NOMO-1 treated with dmso at 0.1 percent for 144 hours (cell line): ENCODE data around the gene IFNL3.
"Not testable (repeated sequence)": the region's sequence is repeated elsewhere in the genome, so short reads cannot be mapped to it uniquely, and the experiment has no call there.

Source experiments
- DNase-seq: peaks from one replicate; lab custom pipeline; 2025; ENCODE audit not compliant: unreplicated experiment; lab: John Stamatoyannopoulos, UW

Gene IFNL3

GRCh38 chr19:39218230-39219007 lies 26.4 kb downstream of the IFNL3 start:
- DNase-seq: no peak

DNA sequence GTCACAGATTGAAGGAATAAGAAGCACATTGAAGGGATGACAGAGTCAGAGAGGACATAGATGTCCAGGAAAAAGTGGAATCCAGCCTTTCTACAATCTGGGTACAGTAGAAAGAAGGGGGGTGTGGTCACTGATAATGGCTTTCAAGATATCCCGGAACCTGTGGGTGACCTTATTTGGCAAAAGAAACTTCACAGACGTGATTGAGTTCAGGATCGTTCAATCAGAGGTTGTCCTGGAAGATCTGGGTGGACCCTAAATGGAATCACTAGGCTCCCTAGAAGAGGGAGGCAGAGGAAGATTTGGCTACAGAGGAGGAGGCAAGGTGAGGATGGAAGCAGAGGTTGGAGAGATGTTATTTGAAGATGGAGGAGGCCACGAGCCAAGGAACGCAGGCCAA lies 27.7 kb downstream of the IFNL3 start:
- DNase-seq: no peak

GRCh38 chr19:39215323-39215722 lies 29.5 kb downstream of the IFNL3 start:
- DNase-seq: not testable (repeated sequence)

- no peak for DNase-seq
Measured at GRCh38 chr19:39212375-39212742, 32.4 kb downstream of the IFNL3 start.

DNA sequence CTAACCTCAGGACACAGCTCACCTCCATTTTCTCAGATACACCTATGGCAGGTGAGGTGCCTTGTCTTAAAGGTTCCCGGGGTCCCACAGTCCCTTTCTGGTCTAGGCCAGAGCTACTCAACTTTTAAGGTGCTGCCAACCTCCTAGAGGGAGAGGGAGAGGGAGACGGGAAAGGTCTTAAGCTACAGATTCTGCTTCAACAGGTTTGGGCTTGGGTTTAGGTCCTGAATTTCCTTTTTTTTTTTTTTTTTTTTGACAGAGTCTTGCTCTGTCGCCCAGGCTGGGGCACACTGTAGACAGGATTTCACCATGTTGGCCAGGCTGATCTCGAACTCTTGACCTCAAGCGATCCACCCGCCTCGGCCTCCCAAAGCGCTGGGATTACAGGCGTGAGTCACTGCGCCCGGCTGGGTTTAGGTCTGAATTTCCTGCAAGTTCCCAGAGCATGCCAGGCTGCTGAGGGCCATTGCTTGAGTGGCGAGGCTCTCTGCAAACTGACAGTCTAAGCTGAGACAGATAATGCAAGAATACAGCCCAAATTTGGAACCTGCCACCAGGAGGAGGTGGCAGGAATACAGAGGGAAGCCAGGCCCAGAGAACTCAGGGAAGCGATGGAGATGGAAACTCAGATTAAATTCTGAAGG lies 33.0 kb downstream of the IFNL3 start:
- no peak for DNase-seq

GRCh38 chr19:39209196-39209595 lies 35.6 kb downstream of the IFNL3 start:
- no peak for DNase-seq

GRCh38 chr19:39208175-39208795 lies 36.5 kb downstream of the IFNL3 start:
- no peak for DNase-seq

DNA sequence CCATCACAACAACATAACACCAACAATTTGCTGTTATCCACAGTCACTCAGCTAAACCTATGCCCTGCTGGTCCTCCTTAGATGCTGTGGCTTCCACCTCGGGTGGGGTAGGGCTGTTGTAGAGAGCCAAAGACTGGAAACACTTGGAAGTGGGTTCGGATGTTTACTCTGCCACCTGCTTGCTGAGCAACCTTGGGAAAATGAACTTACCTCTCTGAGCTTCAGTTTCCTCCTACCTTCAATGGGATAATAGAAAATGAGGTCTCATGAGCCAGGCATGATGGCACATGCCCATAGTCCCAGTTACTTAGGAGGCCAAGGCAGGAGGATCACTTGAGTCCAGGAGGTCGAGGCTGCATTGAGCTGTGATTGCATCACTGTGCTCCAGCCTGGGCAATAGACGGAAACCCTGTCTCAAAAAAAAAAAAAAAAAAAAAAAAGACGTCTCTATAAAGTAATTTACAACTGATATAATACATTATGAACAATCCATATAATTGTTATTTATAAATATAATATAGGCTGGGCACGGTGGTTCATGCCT lies 37.4 kb downstream of the IFNL3 start:
- no peak for DNase-seq

DNA sequence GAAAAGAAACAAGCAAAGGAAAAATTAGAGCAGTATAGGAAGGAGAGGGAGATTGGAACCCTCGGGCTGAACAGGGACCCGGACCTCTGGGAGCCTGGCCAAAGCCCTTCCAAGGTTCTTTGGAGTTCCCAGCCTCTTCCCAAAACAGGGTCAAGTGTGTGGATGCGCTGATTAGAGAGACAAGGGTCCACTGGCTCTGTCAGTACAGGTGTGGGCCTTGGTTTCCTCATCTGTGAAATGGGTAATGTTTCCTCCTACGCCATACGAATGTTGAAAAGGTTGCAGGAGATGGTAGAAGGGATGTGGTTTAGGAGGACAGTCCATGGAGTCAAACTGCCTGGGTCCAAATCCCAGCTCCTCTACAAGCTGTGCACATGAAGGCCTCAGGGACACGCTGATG lies 38.7 kb downstream of the IFNL3 start:
- no peak for DNase-seq

DNA sequence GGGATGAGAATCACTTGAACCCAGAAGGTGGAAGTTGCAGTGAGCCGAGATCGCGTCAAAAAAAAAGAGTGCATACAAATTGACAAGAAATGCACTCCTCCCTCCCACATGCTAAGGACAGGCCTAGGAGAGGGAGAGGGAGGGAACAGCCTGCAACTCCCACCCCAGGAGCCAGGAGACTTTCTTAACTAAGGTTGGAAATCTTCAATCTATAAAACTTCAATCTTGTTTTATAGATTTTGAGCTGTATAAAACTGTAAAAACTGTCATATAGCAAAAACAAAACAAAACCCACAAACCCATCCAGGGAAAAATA lies 39.4 kb downstream of the IFNL3 start:
- DNase-seq: no peak

- DNase-seq: no peak
Measured at GRCh38 chr19:39203372-39204341, 41.1 kb downstream of the IFNL3 start, which contains the start of gene SYCN. SYCN (minus strand) TSS chr19:39204263; CDS start chr19:39204254, 9 bp downstream.

DNA sequence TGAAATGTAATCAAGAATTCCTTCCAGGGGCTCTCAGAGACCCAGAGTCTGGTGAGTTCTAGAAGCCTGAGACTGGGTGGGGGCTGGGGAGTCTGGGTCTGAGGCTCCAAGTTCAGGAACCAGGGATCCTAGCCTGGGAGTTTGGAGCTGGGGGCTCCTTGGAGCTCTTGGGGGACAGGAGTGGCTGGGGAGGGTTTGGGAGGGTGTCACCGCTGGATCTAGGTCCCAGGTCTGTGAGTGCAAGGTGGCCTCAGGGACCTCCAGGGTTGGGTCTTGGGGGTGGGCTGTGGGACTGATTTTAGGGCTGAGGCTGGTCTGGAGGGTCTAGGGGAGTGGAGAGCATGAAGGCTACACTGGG lies 41.8 kb downstream of the IFNL3 start:
- no peak for DNase-seq

- no peak for DNase-seq
Measured at GRCh38 chr19:39200803-39201115, 44.0 kb downstream of the IFNL3 start.

DNA sequence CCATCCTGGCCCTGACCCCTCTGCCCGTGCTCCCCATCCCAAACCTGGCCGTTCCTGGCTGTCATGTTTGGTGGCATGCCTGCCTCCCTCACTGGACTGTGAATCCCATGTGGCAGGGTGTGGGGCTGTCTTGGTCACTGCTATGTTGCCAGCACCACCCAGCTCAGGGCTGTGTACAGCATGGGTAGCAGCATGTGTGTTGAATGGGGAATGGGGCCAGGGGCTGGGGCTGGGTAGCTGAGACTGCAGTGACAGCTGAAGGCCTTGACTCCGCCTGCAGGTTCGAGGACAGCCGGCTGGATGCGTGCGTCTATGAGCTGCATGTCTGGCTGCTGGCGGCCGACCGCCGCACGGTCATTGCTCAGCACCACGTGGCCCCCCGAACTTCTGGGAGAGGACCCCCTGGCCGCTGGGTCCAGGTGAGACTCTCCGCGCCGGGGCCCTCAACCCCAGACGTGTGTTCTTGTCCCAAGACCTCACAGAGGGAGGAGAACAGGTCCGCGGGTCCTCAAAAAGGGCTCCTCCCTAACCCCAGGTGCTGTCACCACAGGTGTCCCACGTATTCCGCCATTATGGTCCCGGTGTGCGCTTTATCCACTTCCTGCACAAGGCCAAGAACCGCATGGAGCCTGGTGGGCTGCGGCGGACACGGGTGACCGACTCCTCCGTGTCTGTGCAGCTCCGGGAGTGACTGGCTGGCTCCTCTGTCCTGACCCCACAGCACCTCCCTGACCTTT lies 44.6 kb downstream of the IFNL3 start:
- DNase-seq: no peak

DNA sequence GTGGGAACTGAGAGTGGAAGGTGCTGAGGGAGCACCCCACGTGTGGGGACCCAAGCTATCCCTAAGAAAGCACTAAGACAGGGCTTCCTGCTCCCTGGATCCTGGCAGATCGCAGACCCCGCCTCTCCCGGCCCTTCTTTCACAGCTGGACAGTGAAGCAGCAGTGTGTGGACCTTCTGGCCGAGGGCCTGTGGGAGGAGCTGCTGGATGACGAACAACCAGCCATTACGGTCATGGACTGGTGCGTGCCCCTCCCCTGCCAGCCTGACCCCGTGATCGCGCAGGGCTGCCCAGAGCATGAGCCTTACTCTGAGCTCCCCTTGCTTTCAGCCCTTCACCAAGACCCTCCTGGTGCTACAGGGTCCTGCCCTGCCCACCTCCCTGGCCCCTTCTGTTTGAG lies 45.8 kb downstream of the IFNL3 start:
- no peak for DNase-seq

DNA sequence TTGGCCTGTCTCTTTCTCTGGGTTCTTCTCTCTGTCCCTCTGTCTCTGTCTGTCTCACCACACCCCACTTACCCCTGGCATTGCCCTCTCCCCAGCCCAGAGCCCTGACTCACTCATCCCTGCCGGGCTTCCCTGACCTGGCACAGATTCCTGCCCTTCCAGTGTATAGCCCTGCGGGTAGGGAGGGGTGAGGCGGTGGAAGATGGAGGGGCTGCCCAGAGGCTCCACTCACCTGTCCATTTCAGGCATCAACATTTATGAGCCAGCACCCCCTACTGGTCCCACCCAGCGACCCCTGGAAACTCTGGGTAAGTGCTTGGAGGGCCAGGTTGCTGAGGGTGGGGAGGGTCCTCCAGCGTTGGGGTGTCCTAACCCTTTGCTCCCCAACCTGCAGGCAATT lies 47.0 kb downstream of the IFNL3 start:
- DNase-seq: no peak

DNA sequence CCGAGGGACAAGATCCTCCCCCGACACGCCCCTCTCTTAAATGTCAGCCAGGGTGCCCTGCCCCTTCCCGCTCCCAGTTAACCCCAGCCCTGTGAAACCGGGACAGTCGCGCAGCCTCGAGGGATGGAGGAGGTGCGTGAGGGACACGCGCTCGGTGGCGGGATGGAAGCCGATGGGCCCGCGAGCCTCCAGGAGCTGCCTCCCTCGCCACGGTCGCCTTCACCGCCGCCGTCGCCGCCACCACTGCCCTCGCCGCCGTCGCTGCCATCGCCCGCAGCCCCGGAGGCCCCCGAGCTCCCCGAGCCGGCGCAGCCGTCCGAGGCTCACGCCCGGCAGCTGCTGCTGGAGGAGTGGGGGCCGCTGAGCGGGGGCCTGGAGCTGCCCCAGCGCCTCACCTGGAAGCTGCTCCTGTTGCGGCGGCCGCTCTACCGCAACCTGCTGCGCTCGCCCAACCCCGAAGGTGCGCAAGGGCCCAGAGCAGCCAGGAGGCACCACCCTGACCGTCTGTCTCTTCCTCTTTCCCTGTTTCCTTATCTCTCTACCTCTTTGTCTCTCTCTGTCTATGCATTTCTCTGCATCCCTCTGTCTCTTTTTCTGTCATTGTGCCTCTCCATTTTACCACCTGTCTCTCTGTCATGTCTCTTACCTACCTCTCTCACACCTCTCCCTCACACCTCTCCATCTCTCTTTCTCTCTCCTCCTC lies 47.8 kb downstream of the IFNL3 start, which contains the start of gene NCCRP1:
NCCRP1 (plus strand) TSS at position 105 of the 703 bp plus-strand sequence; CDS start at position 124, 19 bp downstream.
- DNase-seq: no peak

GRCh38 chr19:39196320-39196719 lies 48.5 kb downstream of the IFNL3 start:
- DNase-seq: no peak

DNA sequence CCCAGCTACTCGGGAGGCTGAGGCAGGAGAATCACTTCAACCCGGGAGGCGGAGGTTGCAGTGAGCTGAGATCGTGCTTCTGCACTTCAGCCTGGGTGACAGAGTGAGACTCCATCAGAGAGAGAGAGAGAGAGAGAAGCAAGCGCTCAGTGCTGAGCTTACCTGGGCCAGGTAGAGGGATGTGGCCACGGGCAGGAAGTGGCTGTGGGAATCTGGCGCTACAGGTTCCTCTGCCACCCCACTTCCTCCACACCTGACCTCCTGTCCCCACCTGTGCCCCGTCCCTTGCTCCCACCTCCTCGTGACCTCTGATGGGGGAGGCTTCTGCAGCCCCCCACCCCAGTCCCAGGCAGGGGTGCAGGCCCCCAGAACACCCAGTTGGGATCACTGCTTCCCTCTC lies 49.1 kb downstream of the IFNL3 start:
- no peak for DNase-seq
